Panc1 (cell line): ENCODE results near the gene DLG2.

ENCODE experiments used
- CTCF ChIP-seq: fragments of 450-650 bp; IDR thresholded peaks from 2 replicates; pipeline ENCODE4 v1.5.1; 2017; ENCODE audit warnings: mild to moderate bottlenecking
- REST ChIP-seq, 2 experiments: IDR thresholded peaks; 2 replicates each; pipeline ENCODE4 v1.6.1; 2011 to 2012; ENCODE audit warnings: low read depth in 2 of 2, control low read depth in 1 of 2, low read length in 1 of 2, mild to moderate bottlenecking in 1 of 2, moderate library complexity in 1 of 2; ENCODE audit not compliant: insufficient read depth in 1 of 2

DNA sequence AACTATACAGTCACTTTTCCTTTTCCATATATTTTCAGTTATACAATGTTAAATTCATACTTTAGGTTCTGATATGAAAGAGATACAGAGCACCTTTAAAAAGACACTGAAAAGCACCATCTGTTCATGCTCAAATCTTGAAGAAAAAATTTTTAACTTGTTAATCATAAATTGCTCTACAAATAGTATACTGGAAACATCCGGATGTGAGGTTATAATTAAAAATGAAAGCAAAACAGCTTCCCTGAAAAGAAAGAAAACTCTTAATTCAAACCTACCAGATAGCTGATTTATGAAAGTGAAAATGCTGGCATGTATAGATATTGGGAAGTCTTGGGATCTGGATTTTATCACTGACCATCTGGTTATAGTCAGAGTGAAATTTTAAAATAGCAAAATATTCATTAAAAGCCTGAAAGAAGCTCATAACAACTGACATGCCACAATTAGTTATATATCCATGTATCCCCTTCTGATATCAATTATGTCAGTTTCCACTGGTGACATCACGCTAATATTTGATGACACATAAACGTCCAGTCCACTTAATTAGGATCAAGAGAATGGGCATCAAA, 740.0 kb downstream of the DLG2 start:
- TF ChIP-seq CTCF = no peak
- no peak for TF ChIP-seq REST (IDR thresholded peaks at IDR 0.05; ENCODE audit: insufficient read depth in 1 of 2, low read depth in 2 of 2, low read length in 1 of 2)
